Suprapubic skin (tissue), 3 donors: ENCODE data around the gene ARMCX6.

Source experiments
- POLR2A ChIP-seq, 2 donors: fragments of 450-650 bp; IDR thresholded peaks; one replicate each; pipeline ENCODE4 v1.6.1; 2017; ENCODE audit warnings: antibody characterized with exemption in 2 of 2, mild to moderate bottlenecking in 2 of 2, moderate library complexity in 2 of 2
- TF ChIP-seq, protein P1 (sequence below), 2 donors: fragments of 200-600 bp in 1 of 2; fragments of 450-650 bp in 1 of 2; sonication (generic) in 1 of 2; IDR thresholded peaks; one replicate each; pipeline ENCODE4 v1.5.1; 2016 to 2019; ENCODE audit warnings: antibody characterized with exemption in 2 of 2, mild to moderate bottlenecking in 1 of 2, moderate library complexity in 1 of 2

DNA sequence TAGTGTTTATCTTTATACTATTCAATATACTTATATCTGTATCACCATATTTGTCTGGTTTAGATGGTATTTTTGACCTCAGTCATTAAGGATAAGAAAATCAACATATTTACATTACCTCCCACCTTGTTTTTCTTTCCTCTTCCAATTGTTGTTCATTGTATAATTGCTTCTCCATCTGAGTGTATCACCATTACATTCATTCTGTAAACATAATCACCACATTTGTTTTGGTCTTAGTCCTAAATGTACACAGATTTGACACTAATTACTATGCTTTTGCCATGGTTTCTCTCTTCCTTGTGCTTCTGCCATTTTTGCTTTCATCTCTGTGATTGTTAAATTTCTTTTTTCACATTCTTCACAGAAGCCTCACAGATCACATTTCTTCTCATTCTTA is 12.7 kb downstream of the ARMCX6 start:
- TF ChIP-seq, protein P1, sequence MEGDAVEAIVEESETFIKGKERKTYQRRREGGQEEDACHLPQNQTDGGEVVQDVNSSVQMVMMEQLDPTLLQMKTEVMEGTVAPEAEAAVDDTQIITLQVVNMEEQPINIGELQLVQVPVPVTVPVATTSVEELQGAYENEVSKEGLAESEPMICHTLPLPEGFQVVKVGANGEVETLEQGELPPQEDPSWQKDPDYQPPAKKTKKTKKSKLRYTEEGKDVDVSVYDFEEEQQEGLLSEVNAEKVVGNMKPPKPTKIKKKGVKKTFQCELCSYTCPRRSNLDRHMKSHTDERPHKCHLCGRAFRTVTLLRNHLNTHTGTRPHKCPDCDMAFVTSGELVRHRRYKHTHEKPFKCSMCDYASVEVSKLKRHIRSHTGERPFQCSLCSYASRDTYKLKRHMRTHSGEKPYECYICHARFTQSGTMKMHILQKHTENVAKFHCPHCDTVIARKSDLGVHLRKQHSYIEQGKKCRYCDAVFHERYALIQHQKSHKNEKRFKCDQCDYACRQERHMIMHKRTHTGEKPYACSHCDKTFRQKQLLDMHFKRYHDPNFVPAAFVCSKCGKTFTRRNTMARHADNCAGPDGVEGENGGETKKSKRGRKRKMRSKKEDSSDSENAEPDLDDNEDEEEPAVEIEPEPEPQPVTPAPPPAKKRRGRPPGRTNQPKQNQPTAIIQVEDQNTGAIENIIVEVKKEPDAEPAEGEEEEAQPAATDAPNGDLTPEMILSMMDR (IDR thresholded peaks at IDR 0.05), result no peak
- no peak for TF ChIP-seq POLR2A (IDR thresholded peaks at IDR 0.05)
